Gastrocnemius medialis (tissue), 4 donors: Measurements from ENCODE around the gene TBATA. TPM values are rescaled to one million over a fixed set of nuclear protein-coding genes. Genes with fewer than 3 reads are reported as not detected.

ENCODE experiments used
- ATAC-seq, 2 donors: fragments of 150-250 bp; one replicate each; pipeline ENCODE4 v1.9.1; 2016
- DNase-seq, 2 donors: peaks; one replicate each; pipeline ENCODE4 v3.0.0-alpha.2; 2019
- H3K27ac ChIP-seq, 4 donors: fragments of 200-600 bp; sonication (generic); 1 replicate in 1 of 4; 2 replicates in 3 of 4; pipeline ENCODE4 v1.5.1; 2016 to 2018; ENCODE audit warnings: mild to moderate bottlenecking in 2 of 4, moderate library complexity in 1 of 4
- H3K27me3 ChIP-seq, 3 donors: fragments of 200-600 bp; sonication (generic) in 2 of 3; 1 replicate in 1 of 3; 2 replicates in 2 of 3; pipeline versions ENCODE4 v1.5.1 to v1.6.0; 2016 to 2019; ENCODE audit warnings: mild to moderate bottlenecking in 1 of 3, moderate library complexity in 1 of 3
- H3K36me3 ChIP-seq, 2 donors: fragments of 200-600 bp; sonication (generic) in 1 of 2; one replicate each; pipeline ENCODE4 v1.5.1; 2017 to 2018
- H3K4me1 ChIP-seq, 2 donors: fragments of 200-600 bp; sonication (generic) in 1 of 2; one replicate each; pipeline ENCODE4 v1.5.1; 2016 to 2017; ENCODE audit warnings: mild to moderate bottlenecking in 2 of 2
- H3K4me3 ChIP-seq, 4 donors: fragments of 200-600 bp; sonication (generic) in 3 of 4; 1 replicate in 1 of 4; 2 replicates in 3 of 4; pipeline ENCODE4 v1.5.1; 2016 to 2019; ENCODE audit warnings: mild to moderate bottlenecking in 2 of 4
- H3K9me3 ChIP-seq, 3 donors: fragments of 200-600 bp; sonication (generic) in 2 of 3; 1 replicate in 1 of 3; 2 replicates in 2 of 3; pipeline ENCODE4 v1.5.1; 2016 to 2019
- POLR2A ChIP-seq, 2 donors: fragments of 450-650 bp; IDR thresholded peaks; one replicate each; pipeline ENCODE4 v1.6.1; 2017; ENCODE audit warnings: antibody characterized with exemption in 2 of 2, mild to moderate bottlenecking in 2 of 2, moderate library complexity in 2 of 2
- in situ Hi-C, 4 donors: fragments of 200-750 bp; cut with MboI; loops; one replicate each; pipeline versions ENCODE4 v1.15.0 to v1.8.0; 2017; ENCODE audit warnings: low sequenced_read_pairs in 4 of 4
- intact Hi-C: fragments of 100-400 bp; cut with DNase I; formaldehyde crosslinking; loops from one replicate; pipeline ENCODE4 v1.15.1; 2023; ENCODE audit warnings: low total_unique reads
- total RNA-seq, 4 donors: library from RNA; depleted of rRNA; stranded (reverse); fragments of >200 nt; gene quantifications; one replicate each; pipeline versions ENCODE4 v1.1.0 to v1.2.3, GENCODE V29; 2016
- TF ChIP-seq, protein P1 (sequence below), 5 experiments: fragments of 450-650 bp in 3 of 5; fragments of 200-600 bp in 2 of 5; sonication (generic) in 2 of 5; IDR thresholded peaks in 4 of 5; conservative IDR thresholded peaks in 1 of 5; 1 replicate in 4 of 5; 2 replicates in 1 of 5; pipeline ENCODE4 v1.5.1; 2016 to 2019; ENCODE audit warnings: antibody characterized with exemption in 5 of 5, mild to moderate bottlenecking in 3 of 5, moderate library complexity in 3 of 5

Gene TBATA
- total RNA-seq, 4 donors from 2014 or later = not detected

DNA sequence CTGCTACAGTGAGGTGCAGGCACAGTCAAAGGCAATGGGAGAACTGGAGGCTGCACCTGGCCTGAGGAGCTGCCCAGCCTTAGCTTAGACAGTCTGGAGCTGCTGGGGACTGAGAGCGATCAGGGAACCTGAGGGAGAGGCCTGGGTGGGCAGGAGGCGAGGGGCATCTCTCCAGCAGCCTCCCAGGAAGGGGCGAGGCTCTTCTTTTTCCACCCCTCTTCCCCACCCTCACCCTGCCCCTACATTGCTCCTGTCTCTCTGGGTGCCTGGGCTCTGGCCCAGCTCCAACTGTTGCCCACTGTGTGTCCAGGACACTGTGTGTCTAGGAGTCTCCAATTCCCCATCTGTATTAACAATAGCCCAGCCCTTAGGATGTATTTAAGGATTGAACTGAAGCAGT is 36.9 kb downstream of the TBATA start:
- Histone ChIP-seq H3K4me3 (no peak overlapping the region), H3K27ac (no peak overlapping the region), H3K9me3 (no peaks in the 10 kb centered on the region), H3K4me1 (peaks cover 0 to 12% of the 10 kb centered on the region in 2 donors), H3K27me3 (no peaks in the 10 kb centered on the region), H3K36me3 (no peaks in the 10 kb centered on the region)
- ATAC-seq (no peak), DNase-seq (no peak)
- in situ Hi-C loops (no loop called here), intact Hi-C loops (no loop called here)
- TF ChIP-seq, protein P1, sequence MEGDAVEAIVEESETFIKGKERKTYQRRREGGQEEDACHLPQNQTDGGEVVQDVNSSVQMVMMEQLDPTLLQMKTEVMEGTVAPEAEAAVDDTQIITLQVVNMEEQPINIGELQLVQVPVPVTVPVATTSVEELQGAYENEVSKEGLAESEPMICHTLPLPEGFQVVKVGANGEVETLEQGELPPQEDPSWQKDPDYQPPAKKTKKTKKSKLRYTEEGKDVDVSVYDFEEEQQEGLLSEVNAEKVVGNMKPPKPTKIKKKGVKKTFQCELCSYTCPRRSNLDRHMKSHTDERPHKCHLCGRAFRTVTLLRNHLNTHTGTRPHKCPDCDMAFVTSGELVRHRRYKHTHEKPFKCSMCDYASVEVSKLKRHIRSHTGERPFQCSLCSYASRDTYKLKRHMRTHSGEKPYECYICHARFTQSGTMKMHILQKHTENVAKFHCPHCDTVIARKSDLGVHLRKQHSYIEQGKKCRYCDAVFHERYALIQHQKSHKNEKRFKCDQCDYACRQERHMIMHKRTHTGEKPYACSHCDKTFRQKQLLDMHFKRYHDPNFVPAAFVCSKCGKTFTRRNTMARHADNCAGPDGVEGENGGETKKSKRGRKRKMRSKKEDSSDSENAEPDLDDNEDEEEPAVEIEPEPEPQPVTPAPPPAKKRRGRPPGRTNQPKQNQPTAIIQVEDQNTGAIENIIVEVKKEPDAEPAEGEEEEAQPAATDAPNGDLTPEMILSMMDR (IDR thresholded peaks at IDR 0.05 in 4 of 5, conservative IDR thresholded peaks at IDR 0.05 in 1 of 5) = no peak
- TF ChIP-seq POLR2A (IDR thresholded peaks at IDR 0.05) = no peak

DNA sequence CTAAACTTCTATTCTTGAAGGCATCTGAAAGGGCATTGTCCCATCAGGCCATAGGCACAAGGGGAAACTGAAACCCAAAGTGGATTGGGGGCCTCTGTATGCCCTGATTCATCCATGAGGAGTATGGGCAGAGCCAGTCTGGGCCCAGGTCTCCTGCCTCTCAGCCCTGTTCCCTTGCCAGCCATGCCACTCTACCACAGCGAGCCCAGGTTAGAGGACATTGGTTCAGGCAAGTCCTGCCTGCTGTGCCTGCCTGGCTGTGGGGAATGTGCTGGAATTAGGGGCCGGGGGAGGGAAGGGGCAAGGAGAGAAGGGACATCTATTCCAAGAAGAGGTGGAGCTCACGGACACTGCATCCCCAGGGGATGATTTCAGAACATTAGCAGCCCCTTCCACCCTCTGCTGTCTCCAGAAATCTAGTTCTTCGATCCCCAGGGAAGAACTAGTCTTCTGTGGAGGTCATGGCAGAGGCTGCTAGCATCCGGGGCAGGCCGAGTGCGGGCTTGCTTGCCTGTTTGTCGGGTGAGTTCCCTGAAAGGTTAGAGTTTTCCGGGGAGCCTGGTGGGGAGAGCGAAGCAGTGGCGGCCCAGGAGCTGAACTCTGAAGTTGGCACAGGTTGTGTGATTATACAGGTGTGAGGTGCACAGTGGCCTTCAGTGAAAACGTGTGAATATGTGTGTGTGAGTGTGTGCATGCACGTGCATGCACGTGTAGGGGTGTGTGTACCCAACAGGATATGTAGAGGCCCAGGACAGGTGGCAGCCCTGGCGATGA is 37.8 kb downstream of the TBATA start:
- TF ChIP-seq, protein P1 (IDR thresholded peaks at IDR 0.05 in 4 of 5, conservative IDR thresholded peaks at IDR 0.05 in 1 of 5) = no peak
- TF ChIP-seq POLR2A (IDR thresholded peaks at IDR 0.05) = no peak
- ATAC-seq (no peak), DNase-seq (no peak)
- no peak overlapping the region for H3K27ac ChIP-seq
- H3K27me3 ChIP-seq = no peaks in the 10 kb centered on the region
- peaks cover 0 to 21% of the 10 kb centered on the region in 2 donors for H3K4me1 ChIP-seq
- H3K4me3 ChIP-seq = no peak overlapping the region
- intact Hi-C loops (no loop called here), in situ Hi-C loops (no loop called here)
- H3K36me3 ChIP-seq = no peaks in the 10 kb centered on the region
- no peaks in the 10 kb centered on the region for H3K9me3 ChIP-seq

DNA sequence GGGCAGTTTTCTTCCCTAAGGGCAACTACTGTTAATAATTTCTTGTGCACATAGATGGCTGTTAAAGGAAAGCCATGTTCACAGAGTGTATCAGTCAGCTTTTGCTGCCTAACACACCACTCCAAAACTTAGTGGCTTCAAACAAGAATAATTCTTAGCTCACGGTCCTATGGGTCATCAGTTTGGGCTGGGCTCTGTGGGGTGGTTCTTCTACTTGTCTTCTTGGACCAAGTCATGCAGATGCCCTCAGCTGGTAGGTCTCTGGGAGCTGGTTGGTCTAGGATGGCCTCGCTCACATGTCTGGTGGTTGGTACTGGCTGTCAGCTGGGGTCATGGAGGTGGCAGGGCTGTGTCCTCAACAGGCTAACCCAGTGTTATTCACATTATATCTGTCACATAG is 39.6 kb downstream of the TBATA start:
- intact Hi-C loops = no loop called here
- in situ Hi-C loops = no loop called here
- no peak for ATAC-seq
- no peaks in the 10 kb centered on the region for H3K27me3 ChIP-seq
- no peak for DNase-seq
- TF ChIP-seq, protein P1 (IDR thresholded peaks at IDR 0.05 in 4 of 5, conservative IDR thresholded peaks at IDR 0.05 in 1 of 5) = no peak
- no peak for TF ChIP-seq POLR2A (IDR thresholded peaks at IDR 0.05)
- H3K4me1 ChIP-seq = peaks cover 0 to 23% of the 10 kb centered on the region in 2 donors
- H3K36me3 ChIP-seq = no peaks in the 10 kb centered on the region
- H3K4me3 ChIP-seq = no peak overlapping the region
- no peaks in the 10 kb centered on the region for H3K9me3 ChIP-seq
- H3K27ac ChIP-seq = no peak overlapping the region

DNA sequence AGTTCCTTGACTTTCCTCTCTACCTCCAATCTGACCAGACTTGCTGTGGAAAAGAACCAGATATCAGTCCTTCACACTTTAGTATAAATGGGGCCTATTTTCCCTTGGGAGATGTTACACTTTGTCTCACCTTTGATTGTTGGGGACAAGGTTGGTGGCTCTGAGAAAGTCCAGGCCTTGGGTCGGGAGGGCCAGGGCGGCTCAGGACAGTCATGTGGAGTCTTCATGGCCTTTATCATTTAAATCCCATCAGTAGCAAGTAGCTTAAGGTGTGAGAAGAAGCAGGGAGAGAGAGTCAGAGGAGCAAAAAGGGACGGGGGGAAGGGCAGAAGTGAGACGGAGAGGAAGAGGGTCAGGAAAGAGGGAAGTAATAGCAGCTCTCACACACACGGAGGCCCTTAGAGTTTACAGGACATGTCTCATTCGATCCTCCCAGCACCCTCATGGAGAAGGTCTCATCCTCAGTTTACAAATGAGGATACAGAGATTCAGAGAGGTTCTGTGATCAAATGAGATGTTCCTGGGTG is 40.5 kb downstream of the TBATA start:
- no peaks in the 10 kb centered on the region for H3K36me3 ChIP-seq
- H3K4me3 ChIP-seq = no peak overlapping the region
- ATAC-seq = no peak
- no peaks in the 10 kb centered on the region for H3K9me3 ChIP-seq
- in situ Hi-C loops = no loop called here
- intact Hi-C loops = no loop called here
- H3K27ac ChIP-seq = no peak overlapping the region
- H3K4me1 ChIP-seq = peaks cover 0 to 23% of the 10 kb centered on the region in 2 donors
- DNase-seq = no peak
- TF ChIP-seq, protein P1 (IDR thresholded peaks at IDR 0.05 in 4 of 5, conservative IDR thresholded peaks at IDR 0.05 in 1 of 5) = no peak
- TF ChIP-seq POLR2A (IDR thresholded peaks at IDR 0.05) = no peak
- H3K27me3 ChIP-seq = no peaks in the 10 kb centered on the region
